CD4-positive, alpha-beta T cell treated with Interleukin-1 beta for 1 hour (primary cell): ENCODE results near the gene TASP1.
A peak's percentile ranks its signal among the peaks of the same experiment; 100 is the strongest.
"Not testable (repeated sequence)": the region's sequence is repeated elsewhere in the genome, so short reads cannot be mapped to it uniquely, and the experiment has no call there.

Experiments used
- DNase-seq, 2 donors: peaks; one replicate each; pipeline ENCODE4 v3.0.0-alpha.2; 2020 to 2022

The TASP1 gene

GRCh38 chr20:13487202-13487601 is 151.5 kb downstream of the TASP1 start:
- DNase-seq, result no peak

- no peak for DNase-seq
Measured at GRCh38 chr20:13486694-13487093, 152.0 kb downstream of the TASP1 start.

DNA sequence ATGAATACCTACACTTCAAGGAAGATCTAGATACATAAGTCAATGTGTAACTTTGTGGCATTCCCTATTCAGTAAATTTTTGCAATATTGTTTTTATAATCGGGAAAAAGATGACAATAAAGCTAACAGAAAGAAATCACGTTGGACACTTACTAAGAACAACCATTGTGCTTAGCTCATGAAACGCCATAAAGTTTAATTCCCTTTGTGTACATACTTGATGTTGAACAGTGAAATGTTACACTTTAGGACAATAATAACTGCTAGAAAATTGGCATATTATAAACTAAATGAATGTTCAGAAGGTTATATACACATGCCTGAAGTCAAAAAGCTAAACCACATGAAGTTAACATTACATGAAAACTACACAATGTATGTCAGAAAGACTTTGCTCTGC is 153.2 kb downstream of the TASP1 start:
- no peak for DNase-seq

DNA sequence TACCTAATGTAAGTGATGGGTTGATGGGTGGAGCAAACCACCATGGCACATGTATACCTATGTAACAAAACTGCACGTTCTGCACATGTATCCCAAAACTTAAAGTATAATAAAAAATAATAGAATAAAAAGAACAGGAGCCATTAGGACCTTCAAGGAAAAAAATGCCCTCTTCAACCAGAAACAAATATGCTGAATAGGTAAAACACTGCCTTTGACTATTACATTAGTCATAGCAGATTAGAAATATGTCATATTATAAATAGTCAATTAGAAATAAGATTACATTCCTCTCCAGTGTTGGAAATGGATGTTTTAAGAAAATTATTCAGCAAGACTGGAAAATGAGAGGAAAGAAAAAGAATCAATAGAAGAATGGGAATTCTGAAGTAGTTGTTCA is 153.7 kb downstream of the TASP1 start:
- not testable (repeated sequence) for DNase-seq

GRCh38 chr20:13483472-13483871 is 155.3 kb downstream of the TASP1 start:
- not testable (repeated sequence) for DNase-seq

DNA sequence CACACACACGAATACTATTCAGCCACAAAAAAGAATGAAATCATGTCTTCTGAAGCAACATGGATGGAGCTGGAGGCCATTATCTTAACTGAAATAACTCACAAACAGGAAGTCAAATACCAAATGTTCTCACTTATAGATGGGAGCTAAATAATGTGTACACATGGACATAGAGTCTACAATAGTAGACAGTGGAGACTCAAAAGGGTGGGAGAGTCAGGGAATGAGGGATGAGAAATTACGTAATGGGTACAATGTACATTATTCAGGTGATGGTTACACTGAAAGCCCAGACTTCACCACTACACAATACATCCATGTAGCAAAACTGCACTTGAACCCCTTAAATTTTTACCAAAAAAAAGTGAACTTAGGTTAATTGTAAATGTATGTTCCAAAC is 160.4 kb downstream of the TASP1 start:
- DNase-seq, result no peak

DNA sequence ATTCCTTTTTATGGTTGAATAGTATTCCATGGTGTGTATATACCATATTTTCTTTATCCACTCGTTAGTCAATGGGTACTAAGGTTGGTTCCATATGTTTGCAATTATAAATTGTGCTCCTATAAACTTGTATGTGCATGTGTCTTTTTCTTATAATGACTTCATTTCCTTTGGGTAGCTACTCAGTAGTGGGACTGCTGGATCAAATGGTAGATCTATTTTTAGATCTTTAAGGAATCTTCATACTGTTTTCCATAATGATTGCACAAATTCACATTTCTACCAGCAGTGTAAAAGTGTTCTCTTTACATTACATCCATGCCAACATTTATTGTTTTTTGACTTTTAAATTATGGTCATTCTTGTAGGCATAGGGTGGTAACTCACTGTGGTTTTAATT is 164.3 kb downstream of the TASP1 start:
- DNase-seq, result no peak

DNA sequence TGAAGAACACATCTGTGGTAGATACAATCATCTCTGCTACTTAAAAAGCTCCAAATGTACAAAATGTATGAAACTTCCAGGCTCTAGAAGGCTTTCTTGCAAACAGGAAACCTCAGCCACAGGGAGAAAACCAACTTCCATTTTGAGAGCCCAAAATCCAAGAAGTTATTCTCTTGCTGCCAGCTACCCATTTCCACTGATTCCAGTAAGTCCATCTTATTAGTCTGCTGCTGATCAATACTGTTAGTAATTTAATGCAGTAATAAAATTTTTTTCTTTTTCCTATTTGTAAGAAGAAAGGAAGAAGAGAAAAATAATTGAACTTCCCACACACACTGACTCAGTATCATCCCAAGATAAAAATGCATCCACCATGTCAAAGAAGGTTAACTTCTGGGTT is 169.5 kb downstream of the TASP1 start:
- no peak for DNase-seq

- no peak for DNase-seq
Measured at GRCh38 chr20:13468166-13468565, 170.6 kb downstream of the TASP1 start.

DNA sequence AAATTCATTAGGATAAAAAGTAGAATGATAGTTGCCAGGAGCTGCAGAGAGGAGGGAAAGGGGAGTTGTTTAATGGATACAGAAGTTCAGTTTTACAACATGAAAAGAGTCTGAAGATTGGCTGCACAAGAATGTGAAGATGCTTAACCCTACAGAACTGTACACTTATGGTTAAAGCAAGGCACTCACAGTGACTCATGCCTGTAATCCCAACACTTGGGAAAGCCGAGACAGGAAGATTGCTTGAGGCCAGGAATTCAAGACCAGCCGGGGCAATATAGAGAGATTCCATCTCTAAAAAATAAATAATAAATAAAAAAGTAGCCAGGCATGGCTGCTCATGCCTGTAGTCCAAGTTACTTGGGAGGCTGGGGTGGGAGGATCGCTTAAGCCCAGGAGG is 174.0 kb downstream of the TASP1 start:
- DNase-seq, result no peak

GRCh38 chr20:13461849-13462458 is 176.8 kb downstream of the TASP1 start:
- DNase-seq, result no peak

- DNase-seq, result peak in 1 of 2 donors; percentile 1
Measured at GRCh38 chr20:13458860-13459451, 179.8 kb downstream of the TASP1 start.

GRCh38 chr20:13457487-13457886 is 181.2 kb downstream of the TASP1 start:
- no peak for DNase-seq

DNA sequence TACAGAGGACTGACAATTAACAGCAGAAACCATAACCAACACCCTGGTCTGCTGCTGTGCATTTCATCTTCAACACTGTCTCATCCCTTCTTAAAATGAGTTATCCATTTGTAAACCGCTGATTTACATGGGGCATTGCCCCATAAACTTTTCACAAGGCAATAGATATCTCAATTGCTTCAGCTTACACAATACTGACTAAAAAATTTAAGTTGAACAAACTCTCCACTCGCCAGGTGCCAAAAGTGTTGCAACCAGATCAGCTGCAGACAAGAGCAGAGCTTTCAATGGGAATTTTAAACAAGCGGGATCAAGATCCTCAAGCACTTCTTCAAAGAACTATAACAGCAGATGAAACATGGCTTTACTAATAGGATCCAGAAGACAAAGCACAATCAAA is 183.0 kb downstream of the TASP1 start:
- DNase-seq, result no peak

DNA sequence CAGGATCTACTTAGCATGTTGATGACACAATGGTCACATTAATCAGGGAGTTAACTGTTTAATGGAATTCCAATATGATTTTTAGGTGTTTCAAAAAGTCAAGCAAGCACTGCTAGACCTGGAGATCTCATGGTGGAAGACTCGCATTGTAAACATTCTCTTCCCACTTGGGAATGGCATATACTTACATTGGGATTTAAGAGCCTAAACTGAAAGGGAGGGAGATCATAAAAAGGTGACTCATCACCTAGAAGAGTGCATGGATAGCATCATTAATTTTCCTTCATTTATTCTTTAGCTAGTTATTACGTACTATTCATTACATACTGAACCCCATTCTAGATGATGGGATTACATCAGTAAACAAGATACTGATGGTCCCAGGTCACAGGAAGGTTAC is 185.4 kb downstream of the TASP1 start:
- DNase-seq, result no peak

DNA sequence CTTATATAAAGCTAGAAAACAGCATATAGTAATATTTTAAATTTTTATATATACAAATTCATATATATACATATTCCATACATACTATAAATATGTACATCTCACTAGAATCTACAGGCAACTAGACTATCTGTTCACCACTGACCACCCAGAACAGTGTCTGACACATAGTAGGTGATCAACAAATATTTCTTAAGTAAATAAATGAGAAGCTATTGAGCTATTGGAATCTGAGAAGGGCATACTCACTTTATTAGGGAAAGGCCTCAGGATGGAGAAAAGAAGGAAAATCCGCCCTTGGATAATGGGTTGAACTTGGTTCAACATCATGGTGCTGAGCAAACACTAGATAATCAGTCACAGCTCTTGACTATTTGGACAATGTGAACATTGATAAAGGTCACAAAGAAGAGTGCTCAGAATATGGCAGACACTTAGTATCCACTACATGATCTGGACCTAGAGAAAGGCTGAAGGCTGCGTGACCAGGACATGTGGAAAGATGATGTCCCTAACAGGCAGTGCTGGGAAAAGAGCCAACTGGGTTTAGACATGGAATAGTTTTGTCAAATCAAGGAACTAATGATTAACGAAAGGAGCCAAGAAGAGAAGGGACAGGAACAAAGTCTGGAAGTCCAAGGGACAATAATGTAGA is 186.1 kb downstream of the TASP1 start:
- no peak for DNase-seq

DNA sequence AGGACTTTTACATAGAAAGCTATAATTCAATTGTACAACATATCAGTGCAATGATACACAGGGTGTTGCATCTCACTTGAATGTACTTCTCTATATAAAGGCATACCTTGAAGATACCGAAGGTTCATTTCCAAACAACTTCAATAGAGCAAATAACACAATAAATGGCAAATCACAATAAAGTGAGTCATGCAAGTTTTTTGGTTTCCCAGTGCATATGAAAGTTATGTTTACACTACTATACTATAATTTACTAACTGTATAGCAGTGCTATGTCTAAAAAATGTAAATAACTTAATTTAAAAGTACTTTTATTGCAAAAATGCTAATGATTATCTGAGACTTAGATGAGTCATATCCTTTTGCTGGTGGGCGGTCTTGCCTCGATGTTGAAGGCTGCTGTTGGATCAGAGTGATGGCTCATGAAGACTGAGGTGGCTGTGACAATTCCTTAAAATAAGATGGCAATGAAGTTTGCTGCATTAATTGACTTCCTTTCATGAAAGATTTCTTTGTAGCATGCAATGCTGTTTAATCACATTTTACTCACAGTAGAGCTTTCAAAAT is 188.8 kb downstream of the TASP1 start:
- no peak for DNase-seq

DNA sequence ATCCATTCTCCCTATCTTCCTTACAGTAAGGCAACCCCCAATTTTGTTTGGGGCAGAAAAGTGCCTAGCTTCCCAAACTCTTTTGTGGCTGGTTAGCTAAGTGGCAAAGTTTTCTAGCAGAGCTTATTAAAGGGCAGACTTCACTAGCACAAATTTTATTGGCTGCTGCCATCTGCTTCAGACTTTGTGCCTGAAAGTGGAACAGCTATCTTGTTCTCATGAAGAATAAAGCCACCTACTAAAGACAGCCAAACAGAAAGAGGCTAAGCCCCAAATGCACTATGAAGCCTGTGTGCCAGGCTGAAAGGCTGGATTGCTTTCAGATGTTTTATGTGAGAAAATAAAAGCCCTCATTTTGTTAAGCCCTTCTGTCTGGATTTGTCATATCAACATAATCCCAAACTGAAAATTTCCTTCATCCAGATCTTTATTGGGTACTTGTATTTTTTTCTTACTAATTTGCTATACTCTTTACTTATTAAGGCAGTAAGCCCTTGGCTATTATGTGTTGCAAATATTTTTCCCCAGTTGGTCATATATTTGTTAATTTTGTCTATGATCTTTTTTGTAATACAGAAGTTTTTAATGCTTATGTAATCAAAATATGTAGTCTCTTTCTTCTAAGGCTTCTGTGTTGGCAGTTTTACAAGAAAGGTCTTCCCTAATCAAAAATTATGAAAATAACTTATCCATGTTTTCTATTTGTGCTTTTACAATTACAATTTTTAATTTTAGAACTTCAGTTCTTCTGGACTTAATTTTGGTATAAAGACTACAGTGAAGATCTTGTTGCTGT is 191.1 kb downstream of the TASP1 start:
- DNase-seq, result no peak

GRCh38 chr20:13443690-13444089 is 195.0 kb downstream of the TASP1 start:
- no peak for DNase-seq

DNA sequence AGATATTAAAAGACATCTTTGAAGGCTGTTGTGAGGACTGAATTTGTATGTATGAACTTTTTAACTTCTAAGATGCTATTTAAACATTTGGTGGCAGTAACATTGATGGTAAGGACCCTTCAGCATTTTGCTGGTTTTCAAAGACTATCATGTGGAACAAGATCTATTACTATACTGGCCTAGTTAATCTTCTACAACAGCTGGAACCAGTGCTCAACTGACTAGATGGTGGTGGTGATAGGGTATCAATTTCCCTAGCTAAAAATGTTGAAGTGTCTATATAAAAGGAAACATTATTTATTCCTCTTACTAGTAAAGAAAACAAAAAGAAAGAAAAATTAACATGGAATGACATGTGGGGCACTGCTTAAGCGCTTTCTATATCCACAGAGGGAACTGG is 195.7 kb downstream of the TASP1 start:
- no peak for DNase-seq

- DNase-seq, result no peak
Measured at GRCh38 chr20:13441388-13441787, 197.3 kb downstream of the TASP1 start.

GRCh38 chr20:13436530-13436929 is 202.2 kb downstream of the TASP1 start:
- DNase-seq, result no peak

DNA sequence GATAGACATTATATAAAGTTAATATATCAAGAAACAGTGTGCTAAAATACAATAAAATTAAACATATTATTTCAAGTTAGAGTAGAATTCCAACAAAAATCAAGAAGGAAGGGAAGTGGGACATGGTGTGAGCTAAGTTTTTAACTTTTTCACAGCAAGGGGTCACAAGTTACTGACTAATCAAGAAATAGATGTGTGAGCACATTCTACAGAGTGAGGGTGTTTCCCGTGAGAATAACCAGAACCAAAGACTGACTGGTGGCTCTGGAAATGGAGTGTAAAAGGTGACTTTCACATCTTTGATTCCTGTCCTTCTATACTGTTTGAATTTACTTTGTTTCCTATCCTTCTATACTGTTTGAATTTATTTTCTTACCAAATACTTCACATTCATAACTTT is 206.6 kb downstream of the TASP1 start:
- DNase-seq, result no peak
